Spinal cord (tissue), 10 donors: ENCODE data around the gene SFSWAP. TPM values are rescaled to one million over a fixed set of nuclear protein-coding genes. Genes with fewer than 3 reads are reported as not detected.

ENCODE experiments used
- DNase-seq, 6 donors: peaks; one replicate each; pipeline versions ENCODE4 v3.0.0 to v3.0.0-alpha.2; 2013 to 2015; ENCODE audit warnings: low spot score in 6 of 6, low read depth in 4 of 6
- H3K27ac ChIP-seq: one replicate; pipeline ENCODE4 v1.5.1; 2013; ENCODE audit warnings: low read depth, low read length, control low read depth
- H3K27me3 ChIP-seq: one replicate; pipeline ENCODE4 v1.6.1; 2013; ENCODE audit warnings: low read length; ENCODE audit not compliant: control insufficient read depth, insufficient read depth
- H3K36me3 ChIP-seq: one replicate; pipeline ENCODE4 v1.6.1; 2013; ENCODE audit warnings: low read length; ENCODE audit not compliant: control insufficient read depth, insufficient read depth
- H3K4me1 ChIP-seq: one replicate; pipeline ENCODE4 v1.6.1; 2013; ENCODE audit warnings: low read length; ENCODE audit not compliant: control insufficient read depth, insufficient read depth
- H3K4me3 ChIP-seq: one replicate; pipeline ENCODE4 v1.5.1; 2013; ENCODE audit warnings: low read depth, low read length, control low read depth
- H3K9me3 ChIP-seq: one replicate; pipeline ENCODE4 v1.6.1; 2013; ENCODE audit warnings: low read length; ENCODE audit not compliant: control insufficient read depth, insufficient read depth
- WGBS: methylation state at CpG from one replicate; pipeline ENCODE4 v1.1.5; 2013; ENCODE audit warnings: missing lambda C conversion rate; ENCODE audit not compliant: insufficient coverage; 5-methylcytosine and 5-hydroxymethylcytosine counted together
- polyA plus RNA-seq, 2 donors: library from polyadenylated mRNA; unstranded; fragments of 120-200 nt; gene quantifications; one replicate each; pipeline ENCODE4 v1.2.1, GENCODE V29; 2013; ENCODE audit not compliant: insufficient read length in 2 of 2
- small RNA-seq: library from RNA; depleted of rRNA; stranded (forward); fragments of <200 nt; gene quantifications from one replicate; pipeline ENCODE3, GENCODE V24; 2014; ENCODE audit warnings: low replicate concordance
- total RNA-seq, 2 donors: library from RNA; depleted of rRNA in 1 of 2; stranded (reverse); fragments of 120-200 nt in 1 of 2; fragments of >200 nt in 1 of 2; gene quantifications; one replicate each; pipeline versions ENCODE4 v1.2.3 to v1.2.4, GENCODE V29; 2013 to 2014
- donor health status: healthy.

SFSWAP gene
- total and polyA plus RNA-seq, 4 donors: 20.1 to 78.6 (median 47.1) TPM

- H3K27ac ChIP-seq: no peak overlapping the region
- peaks cover 89% of the 10 kb centered on the region for H3K36me3 ChIP-seq
- WGBS: 93% methylated on average over 12 of the region's 15 CpGs
- H3K27me3 ChIP-seq: no peaks in the 10 kb centered on the region
- no peak for DNase-seq
- H3K4me1 ChIP-seq: peaks cover 9% of the 10 kb centered on the region
- no peaks in the 10 kb centered on the region for H3K9me3 ChIP-seq
- H3K4me3 ChIP-seq: no peak overlapping the region
Measured at GRCh38 chr12:131842169-131842568, 131.3 kb downstream of the SFSWAP start.

- DNase-seq: no peak
- Histone ChIP-seq H3K27me3 (no peaks in the 10 kb centered on the region), H3K9me3 (no peaks in the 10 kb centered on the region), H3K4me3 (no peak overlapping the region), H3K36me3 (peaks cover 91% of the 10 kb centered on the region), H3K27ac (no peak overlapping the region), H3K4me1 (no peaks in the 10 kb centered on the region)
- WGBS: 87% methylated on average over 15 of the region's 16 CpGs
Measured at GRCh38 chr12:131843527-131843926, 132.6 kb downstream of the SFSWAP start.

- H3K4me3 ChIP-seq: no peak overlapping the region
- H3K27me3 ChIP-seq: no peaks in the 10 kb centered on the region
- 87% methylated on average over 11 of the region's 11 CpGs for WGBS
- H3K4me1 ChIP-seq: no peaks in the 10 kb centered on the region
- no peak for DNase-seq
- H3K9me3 ChIP-seq: no peaks in the 10 kb centered on the region
- H3K36me3 ChIP-seq: peaks cover 89% of the 10 kb centered on the region
- no peak overlapping the region for H3K27ac ChIP-seq
Measured at GRCh38 chr12:131844140-131844539, 133.2 kb downstream of the SFSWAP start.

GRCh38 chr12:131844656-131845055, 133.8 kb downstream of the SFSWAP start:
- Histone ChIP-seq H3K27ac (no peak overlapping the region), H3K9me3 (no peaks in the 10 kb centered on the region), H3K4me1 (no peaks in the 10 kb centered on the region), H3K4me3 (no peak overlapping the region), H3K36me3 (peaks cover 90% of the 10 kb centered on the region), H3K27me3 (no peaks in the 10 kb centered on the region)
- WGBS: 92% methylated on average over 24 of the region's 25 CpGs
- DNase-seq: no peak

GRCh38 chr12:131845121-131845520, 134.2 kb downstream of the SFSWAP start:
- Histone ChIP-seq H3K9me3 (no peaks in the 10 kb centered on the region), H3K36me3 (peaks cover 91% of the 10 kb centered on the region), H3K27me3 (no peaks in the 10 kb centered on the region), H3K27ac (no peak overlapping the region), H3K4me1 (no peaks in the 10 kb centered on the region), H3K4me3 (no peak overlapping the region)
- 89% methylated on average over 29 of the region's 29 CpGs for WGBS
- DNase-seq: no peak

- Histone ChIP-seq H3K4me1 (no peaks in the 10 kb centered on the region), H3K36me3 (peaks cover 91% of the 10 kb centered on the region), H3K9me3 (no peaks in the 10 kb centered on the region), H3K4me3 (no peak overlapping the region), H3K27ac (no peak overlapping the region), H3K27me3 (no peaks in the 10 kb centered on the region)
- 96% methylated on average over 10 of the region's 10 CpGs for WGBS
- no peak for DNase-seq
Measured at GRCh38 chr12:131847456-131847855, 136.6 kb downstream of the SFSWAP start.

GRCh38 chr12:131848753-131849152, 137.9 kb downstream of the SFSWAP start:
- no peak overlapping the region for H3K27ac ChIP-seq
- H3K4me3 ChIP-seq: no peak overlapping the region
- peaks cover 87% of the 10 kb centered on the region for H3K36me3 ChIP-seq
- no peaks in the 10 kb centered on the region for H3K4me1 ChIP-seq
- DNase-seq: no peak
- H3K27me3 ChIP-seq: no peaks in the 10 kb centered on the region
- no peaks in the 10 kb centered on the region for H3K9me3 ChIP-seq
- 90% methylated on average over 19 of the region's 24 CpGs for WGBS

Small RNAs within 50 kb of the gene (small RNA-seq; reads per million reads assigned to genes)
- not detected for gene RNA5SP377
- gene RNA5SP378: not detected
- gene RNU6-1017P: not detected

Other genes with a start within 250 kb of the SFSWAP start
- 10 to 100 TPM; 16.5 to 22.8 TPM for gene MMP17, start 117.3 kb downstream of the SFSWAP start, total RNA-seq
- gene MMP17, start 117.3 kb downstream of the SFSWAP start, polyA plus RNA-seq: 10 to 100 TPM; 61.3 to 98.3 TPM
- gene ULK1, start 183.5 kb downstream of the SFSWAP start, total RNA-seq: 10 to 100 TPM in 1 of 2 donors, 1 to 10 TPM in 1; 10.0 to 10.8 TPM
- 10 to 100 TPM; 38.5 to 50.0 TPM for gene ULK1, start 183.5 kb downstream of the SFSWAP start, polyA plus RNA-seq
- 1 to 10 TPM; 5.9 to 7.1 TPM for gene PUS1, start 218.2 kb downstream of the SFSWAP start, total RNA-seq
- gene PUS1, start 218.2 kb downstream of the SFSWAP start, polyA plus RNA-seq: 10 to 100 TPM; 11.8 to 23.1 TPM
- gene EP400, start 238.9 kb downstream of the SFSWAP start, total RNA-seq: 10 to 100 TPM; 14.4 to 19.2 TPM
- 10 to 100 TPM; 42.3 to 50.6 TPM for gene EP400, start 238.9 kb downstream of the SFSWAP start, polyA plus RNA-seq